Smooth muscle cell (in vitro differentiated cells): Measurements from ENCODE around the gene FGF13. TPM values are rescaled to one million over a fixed set of nuclear protein-coding genes. Genes with fewer than 3 reads are reported as not detected.

Experiments
- DNase-seq: peaks from one replicate; lab custom pipeline; 2025; ENCODE audit not compliant: unreplicated experiment; lab: John Stamatoyannopoulos, UW
- H2AFZ ChIP-seq: fragments of 200-600 bp; sonication (generic); 2 replicates; pipeline ENCODE4 v1.6.0; 2016; ENCODE audit warnings: antibody characterized with exemption, low read depth, mild to moderate bottlenecking
- H3F3A ChIP-seq: fragments of 200-600 bp; sonication (generic); 2 replicates; pipeline ENCODE4 v1.6.0; 2017; ENCODE audit warnings: antibody characterized with exemption, low read depth
- H3K27ac ChIP-seq: fragments of 200-600 bp; sonication (generic); 2 replicates; pipeline ENCODE4 v1.5.1; 2016; ENCODE audit warnings: low read depth, mild to moderate bottlenecking
- H3K27me3 ChIP-seq: fragments of 200-600 bp; sonication (generic); 2 replicates; pipeline ENCODE4 v1.6.1; 2016; ENCODE audit warnings: low read depth, mild to moderate bottlenecking
- H3K36me3 ChIP-seq: fragments of 200-600 bp; sonication (generic); 2 replicates; pipeline ENCODE4 v1.5.1; 2016; ENCODE audit warnings: low read depth
- H3K4me1 ChIP-seq: fragments of 200-600 bp; sonication (generic); 2 replicates; pipeline ENCODE4 v1.5.1; 2016; ENCODE audit warnings: low read depth
- H3K4me2 ChIP-seq: fragments of 200-600 bp; sonication (generic); 2 replicates; pipeline ENCODE4 v1.6.0; 2016; ENCODE audit warnings: mild to moderate bottlenecking
- H3K4me3 ChIP-seq: fragments of 200-600 bp; sonication (generic); 2 replicates; pipeline ENCODE4 v1.5.1; 2016; ENCODE audit warnings: mild to moderate bottlenecking
- H3K79me2 ChIP-seq: fragments of 200-600 bp; sonication (generic); 2 replicates; pipeline ENCODE4 v1.6.0; 2016; ENCODE audit warnings: low read depth, mild to moderate bottlenecking
- H3K9ac ChIP-seq: fragments of 200-600 bp; sonication (generic); 2 replicates; pipeline ENCODE4 v1.6.0; 2016; ENCODE audit warnings: low read depth
- H3K9me3 ChIP-seq: fragments of 200-600 bp; sonication (generic); replicated peaks from 2 replicates; pipeline ENCODE4 v1.5.1; 2016; ENCODE audit warnings: low read depth
- H4K20me1 ChIP-seq: fragments of 200-600 bp; sonication (generic); 2 replicates; pipeline ENCODE4 v1.6.0; 2016; ENCODE audit warnings: low read depth
- CTCF ChIP-seq: fragments of 200-600 bp; sonication (generic); IDR thresholded peaks from 2 replicates; pipeline ENCODE4 v1.5.1; 2017; ENCODE audit warnings: borderline replicate concordance, mild to moderate bottlenecking, antibody characterized with exemption; ENCODE audit not compliant: insufficient read depth, poor library complexity, severe bottlenecking
- WGBS: methylation state at CpG from one replicate; pipeline ENCODE4 v1.1.7; 2016; ENCODE audit warnings: low lambda C conversion rate; 5-methylcytosine and 5-hydroxymethylcytosine counted together
- polyA plus RNA-seq: library from polyadenylated mRNA; unstranded; fragments of >200 nt; fragmentation: Nextera tagmentation; extraction: Ambion mirVana; gene quantifications from 2 replicates; pipeline ENCODE4 v1.2.1, GENCODE V29; 2016
- total RNA-seq: library from RNA; depleted of rRNA; stranded (reverse); fragments of >200 nt; gene quantifications from 2 replicates; pipeline ENCODE4 v1.2.3, GENCODE V29; 2014

The FGF13 gene
- total and polyA plus RNA-seq, 2 experiments from 2014 or later: 0.58 to 0.81 TPM

GRCh38 chrX:138710866-138711341 is 613 bp downstream of the FGF13 start:
- Histone ChIP-seq H3K9ac (no peak overlapping the region), H3K4me3 (peak overlapping the region; percentile 48), H3K4me2 (peak overlapping the region; percentile 83), H3K27ac (no peak overlapping the region), H4K20me1 (no peaks in the 10 kb centered on the region), H3K4me1 (no peaks in the 10 kb centered on the region), H3K27me3 (peaks cover 7% of the 10 kb centered on the region), H2AFZ (peak overlapping the region; percentile 54), H3K36me3 (no peaks in the 10 kb centered on the region), H3K79me2 (no peaks in the 10 kb centered on the region), H3K9me3 (no peaks in the 10 kb centered on the region), H3F3A (no peaks in the 10 kb centered on the region)
- no peak for TF ChIP-seq CTCF
- DNase-seq: peak; percentile 8
- WGBS: 42% methylated on average over 43 of the region's 51 CpGs

DNA sequence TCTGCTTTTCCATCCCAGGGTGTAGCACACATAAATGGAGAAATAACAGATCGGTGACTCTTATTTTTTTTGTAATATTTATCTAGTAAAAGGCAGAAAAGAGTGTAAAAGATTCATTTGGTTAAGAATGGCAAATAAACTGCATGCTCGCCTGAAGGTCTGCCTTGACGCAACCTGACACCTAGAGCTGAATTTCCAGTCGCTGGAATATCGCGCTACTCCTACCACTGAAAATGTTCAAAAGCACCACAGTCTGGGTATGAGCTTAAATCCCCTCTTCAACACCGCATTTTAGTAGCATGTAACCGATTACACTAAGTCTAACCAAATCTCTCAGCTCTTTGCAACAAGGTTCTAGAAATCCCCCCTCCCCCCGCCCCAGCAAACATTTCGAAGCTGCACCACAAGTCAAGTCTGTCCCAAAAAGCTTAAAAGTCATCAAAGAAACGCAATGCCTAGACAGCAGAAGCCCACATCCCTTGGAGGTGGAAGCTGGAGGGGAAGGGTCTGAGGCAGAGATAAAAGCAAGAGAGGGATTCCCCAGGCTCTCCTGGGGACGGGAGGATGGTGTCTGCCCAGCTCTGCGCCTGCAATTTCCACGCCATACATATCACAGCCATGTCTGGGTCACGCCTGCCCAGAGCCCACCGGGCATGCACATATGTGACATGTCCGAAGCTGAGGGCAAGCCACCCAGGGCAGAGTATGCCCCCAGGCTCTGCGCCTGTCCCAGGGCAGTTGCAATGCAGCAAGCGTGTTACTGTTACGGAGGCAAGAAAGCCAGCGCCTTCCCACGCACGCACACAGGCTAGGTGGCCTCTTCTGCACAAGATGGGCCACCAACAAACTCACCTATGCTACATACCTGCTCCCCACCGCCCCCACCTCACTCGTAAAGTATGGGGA is 1.4 kb downstream of the FGF13 start:
- Histone ChIP-seq H3K79me2 (no peaks in the 10 kb centered on the region), H3K27ac (no peak overlapping the region), H3K9me3 (no peaks in the 10 kb centered on the region), H4K20me1 (no peaks in the 10 kb centered on the region), H3K36me3 (no peaks in the 10 kb centered on the region), H3K4me3 (peak overlapping the region; percentile 48), H3K27me3 (peaks cover 7% of the 10 kb centered on the region), H2AFZ (no peak overlapping the region), H3K4me1 (no peaks in the 10 kb centered on the region), H3F3A (no peaks in the 10 kb centered on the region), H3K4me2 (peak overlapping the region; percentile 83), H3K9ac (no peak overlapping the region)
- TF ChIP-seq CTCF: no peak
- peak; percentile 4 for DNase-seq
- 37% methylated on average over 25 of the region's 25 CpGs for WGBS

DNA sequence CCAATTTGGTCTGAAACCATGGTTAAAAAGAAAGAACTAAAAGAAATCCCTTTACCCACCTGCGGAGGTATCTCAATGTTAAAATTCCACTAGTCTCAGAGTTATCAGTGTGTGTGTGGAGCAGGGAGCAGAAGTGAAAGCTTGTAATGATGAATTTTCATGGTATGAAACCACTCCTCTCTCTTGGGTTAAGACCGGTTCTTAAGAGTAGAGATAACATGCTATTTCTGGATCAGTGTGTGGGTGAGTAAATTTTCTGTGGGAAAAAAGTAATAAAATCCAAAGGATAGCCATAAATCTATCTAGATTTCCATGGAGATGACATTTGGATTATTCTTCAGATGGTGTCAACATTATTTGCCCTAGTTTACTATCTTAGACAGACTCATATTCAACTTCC is 3.2 kb downstream of the FGF13 start:
- no peak for TF ChIP-seq CTCF
- Histone ChIP-seq H3K4me3 (no peak overlapping the region), H3K9me3 (no peaks in the 10 kb centered on the region), H3K4me2 (no peak overlapping the region), H3F3A (no peaks in the 10 kb centered on the region), H3K9ac (no peak overlapping the region), H3K27me3 (peaks cover 7% of the 10 kb centered on the region), H3K36me3 (no peaks in the 10 kb centered on the region), H3K79me2 (no peaks in the 10 kb centered on the region), H4K20me1 (no peaks in the 10 kb centered on the region), H2AFZ (no peak overlapping the region), H3K4me1 (no peaks in the 10 kb centered on the region), H3K27ac (no peak overlapping the region)
- DNase-seq: no peak
- WGBS: 65% methylated on average over 2 of the region's 2 CpGs
